Activated CD8-positive, alpha-beta memory T cell treated with anti-CD3 and anti-CD28 coated beads for 24 hours (primary cell): ENCODE measurements around the gene COPRS.

ENCODE experiments used
- DNase-seq: peaks from one replicate; pipeline ENCODE4 v3.0.0-alpha.2; 2020

The COPRS gene

DNA sequence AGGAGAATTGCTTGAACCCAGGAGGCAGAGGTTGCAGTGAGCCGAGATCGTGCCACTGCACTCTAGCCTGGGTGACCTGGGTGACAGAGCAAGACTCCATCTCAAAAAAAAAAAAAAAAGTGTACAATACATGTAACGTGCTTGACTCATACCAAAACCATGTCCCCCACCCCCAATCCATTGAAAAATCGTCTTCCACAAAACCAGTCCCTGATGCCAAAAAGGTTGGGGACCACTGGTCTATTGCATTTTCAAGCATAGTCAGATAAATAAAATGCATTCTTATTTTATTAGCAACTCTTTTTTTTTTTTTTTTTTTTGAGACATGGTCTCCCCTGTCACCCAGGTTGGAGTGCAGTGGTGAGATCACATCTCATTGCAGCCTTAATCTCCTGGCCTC is 52.1 kb downstream of the COPRS start:
- no peak for DNase-seq

DNA sequence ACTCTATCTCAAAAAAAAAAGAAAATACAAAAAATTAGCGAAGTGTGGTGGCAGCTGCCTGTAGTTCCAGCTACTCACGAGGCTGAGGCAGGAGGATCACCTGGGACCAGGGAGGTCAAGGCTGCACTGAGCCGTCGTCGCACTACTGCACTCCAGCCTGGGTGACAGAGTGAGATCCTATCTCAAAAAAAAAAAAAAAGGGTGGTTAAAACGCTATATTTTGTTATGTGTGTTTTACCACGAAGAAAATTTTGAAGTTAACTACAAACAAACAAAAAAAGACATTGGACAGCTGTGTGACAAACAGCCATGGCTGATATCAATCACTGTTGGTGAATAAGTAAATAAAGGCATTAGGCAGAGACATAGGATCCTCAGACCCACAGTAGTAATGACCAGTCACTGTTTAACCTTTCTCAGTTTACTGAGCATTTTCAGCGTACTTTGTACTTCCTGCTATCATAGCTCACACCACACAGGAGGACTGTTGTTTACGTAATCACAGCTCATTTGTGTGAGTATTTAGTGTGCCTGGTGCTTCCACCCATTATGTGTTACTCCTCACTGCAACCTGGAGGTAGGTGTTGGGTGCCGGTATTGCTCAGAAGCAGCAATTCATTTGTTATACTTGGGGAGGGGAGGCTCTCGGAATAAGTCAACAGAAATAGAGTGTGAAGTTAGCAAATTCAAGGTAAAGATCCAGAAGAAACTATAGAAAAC is 55.4 kb downstream of the COPRS start:
- DNase-seq = no peak

DNA sequence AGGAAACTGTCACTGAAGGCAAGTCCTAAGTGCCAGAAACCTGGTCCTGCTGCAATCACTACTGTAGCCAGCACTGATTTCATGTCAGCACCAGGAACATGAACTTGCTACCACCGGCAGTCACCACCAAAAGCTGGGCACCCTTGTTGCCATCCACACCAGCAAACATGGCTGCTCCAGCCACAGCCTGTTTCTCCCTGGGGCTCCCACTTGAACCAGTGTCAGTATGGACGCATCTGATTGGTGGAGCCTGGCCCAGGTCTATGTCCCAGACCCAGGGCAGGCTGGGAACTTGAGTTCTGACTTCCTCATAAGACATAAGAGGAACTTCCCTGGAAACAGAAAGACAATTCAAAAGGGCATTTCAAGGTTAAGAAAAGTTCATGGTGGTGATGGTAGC is 56.5 kb downstream of the COPRS start:
- no peak for DNase-seq
